ENCODE measurements around the gene DOCK1. TPM values are rescaled to one million over a fixed set of nuclear protein-coding genes. Genes with fewer than 3 reads are reported as not detected.

DOCK1 gene
- polyA plus RNA-seq, 1 of the 3 experiments (the other 2 are of a cell fraction): 15.5 TPM

DNA sequence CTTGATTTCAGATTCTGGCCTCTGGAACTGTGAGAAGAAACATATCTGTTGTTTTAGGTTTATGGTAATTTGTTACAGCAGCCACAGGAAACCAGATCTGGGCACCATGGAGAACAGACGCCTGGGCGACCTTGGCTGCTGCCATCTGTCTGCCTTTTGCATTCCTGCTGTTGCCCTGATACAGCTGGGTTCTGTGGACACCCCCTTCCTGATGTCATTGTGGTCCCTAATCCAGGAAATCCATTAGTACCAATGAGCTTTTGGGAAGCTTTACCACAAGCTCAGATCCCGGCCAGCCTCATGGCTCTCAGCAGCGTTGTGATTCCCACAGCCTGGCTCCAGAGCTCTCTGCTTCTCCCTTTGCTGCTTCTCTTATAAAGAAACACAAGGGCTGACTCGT, 469.7 kb downstream of the DOCK1 start (continued):
- TF ChIP-seq CTCF (IDR thresholded peaks at IDR 0.05): no peak
- no peak for TF ChIP-seq JUND (IDR thresholded peaks at IDR 0.05)
- no peak for TF ChIP-seq GABPA (IDR thresholded peaks at IDR 0.05; ENCODE audit: low read depth)

DNA sequence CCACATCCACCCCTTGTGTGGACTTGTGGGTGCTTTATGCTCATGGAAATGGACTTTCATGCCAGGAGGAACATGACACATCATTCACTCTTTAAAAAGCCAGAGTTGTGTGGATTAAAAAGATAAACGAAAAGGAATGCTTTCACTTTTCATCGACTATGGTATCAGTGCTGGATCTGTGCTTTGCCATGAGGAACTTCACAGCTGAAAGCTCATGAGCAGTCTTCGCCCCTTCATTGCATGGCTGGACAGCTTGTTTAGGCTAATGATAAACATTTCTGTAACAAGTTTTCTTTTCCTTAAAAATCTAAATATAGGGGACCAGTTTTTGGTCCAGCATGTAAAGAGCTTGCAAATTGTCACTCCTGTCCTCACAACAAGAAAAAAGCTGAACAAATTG, 470.2 kb downstream of the DOCK1 start:
- Histone ChIP-seq H3K36me3 (replicated peaks in 1 of 2; ENCODE audit: control insufficient read depth in 1 of 2, insufficient read depth in 2 of 2, low read length in 1 of 2) (peaks cover 17 to 24% of the 10 kb centered on the region in 2 experiments), H3K27me3 (ENCODE audit: insufficient read depth) (no peaks in the 10 kb centered on the region), H2AFZ (ENCODE audit: low read depth) (no peak overlapping the region), H3K4me2 (no peak overlapping the region), H3F3A (replicated peaks; ENCODE audit: insufficient read depth) (no peaks in the 10 kb centered on the region), H3K9me2 (no peaks in the 10 kb centered on the region), H3K9me3 (no peaks in the 10 kb centered on the region), H3K4me3 (ENCODE audit: low read depth in 2 of 2, low read length in 1 of 2) (no peak overlapping the region), H3K9ac (no peak overlapping the region), H3K27ac (ENCODE audit: low read depth in 2 of 2, low read length in 1 of 2) (no peak overlapping the region), H3K4me1 (ENCODE audit: control insufficient read depth in 1 of 2, insufficient read depth in 2 of 2, low read depth in 1 of 2, low read length in 1 of 2) (peaks cover 0 to 13% of the 10 kb centered on the region in 2 experiments; a peak in 1 of 4 replicates), H3K79me2 (ENCODE audit: insufficient read depth) (no peaks in the 10 kb centered on the region), H4K20me1 (ENCODE audit: insufficient read depth) (no peaks in the 10 kb centered on the region)
- CTCF ChIA-PET: no interaction called here
- no peak for TF ChIP-seq YY1 (IDR thresholded peaks at IDR 0.05; ENCODE audit: low read depth)
- TF ChIP-seq SMC3 (IDR thresholded peaks at IDR 0.05; ENCODE audit: low read depth, low read length): no peak
- no peak for TF ChIP-seq EP300 (IDR thresholded peaks at IDR 0.05; ENCODE audit: borderline replicate concordance in 1 of 2, low read depth in 1 of 2, low read length in 1 of 2)
- TF ChIP-seq MEF2A (IDR thresholded peaks at IDR 0.05; ENCODE audit: borderline replicate concordance, low read depth): no peak
- no peak for TF ChIP-seq ZBTB33 (IDR thresholded peaks at IDR 0.05; ENCODE audit: borderline replicate concordance, low read depth)
- TF ChIP-seq RAD21 (IDR thresholded peaks at IDR 0.05; ENCODE audit: low read length): no peak
- no peak for TF ChIP-seq GABPA (IDR thresholded peaks at IDR 0.05; ENCODE audit: low read depth)
- TF ChIP-seq ELF1 (IDR thresholded peaks at IDR 0.05): no peak
- 96% methylated on average over 3 of the region's 3 CpGs for WGBS (ENCODE audit: low lambda C conversion rate)
- DNase-seq: no peak
- POLR2A ChIA-PET: no interaction called here

DNA sequence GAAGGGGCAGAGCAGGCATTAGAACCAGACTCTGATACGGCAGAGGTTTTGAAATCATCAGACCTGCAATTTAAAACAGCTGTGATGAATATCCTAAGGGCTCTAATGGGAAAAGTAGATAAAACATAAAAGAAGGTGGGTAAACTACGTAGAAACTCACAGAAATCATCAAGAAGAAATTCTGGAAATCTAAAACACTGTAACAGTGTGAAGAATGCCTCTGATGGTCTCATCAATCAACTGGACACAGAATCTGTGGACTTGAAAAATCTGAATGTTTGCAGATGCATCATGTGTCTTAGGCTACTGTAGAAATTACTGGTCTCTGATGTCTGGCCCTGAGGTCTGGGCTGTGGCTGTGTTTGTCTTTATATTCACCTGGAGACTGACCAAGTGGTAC, 470.8 kb downstream of the DOCK1 start:
- no peak overlapping the region for H3K4me3 ChIP-seq (ENCODE audit: low read depth in 2 of 2, low read length in 1 of 2)
- TF ChIP-seq GATA2 (CRISPR knock-in tag; IDR thresholded peaks at IDR 0.05) (no peak), RFX5 (IDR thresholded peaks at IDR 0.05; ENCODE audit: low read length) (no peak), TAF1 (IDR thresholded peaks at IDR 0.05; ENCODE audit: borderline replicate concordance, low read depth, low read length) (no peak), IRF3 (IDR thresholded peaks at IDR 0.05; ENCODE audit: low read depth, low read length) (no peak), RCOR1 (IDR thresholded peaks at IDR 0.05; ENCODE audit: low read length) (no peak), NFIC (IDR thresholded peaks at IDR 0.05; ENCODE audit: borderline replicate concordance) (no peak), CTCF (IDR thresholded peaks at IDR 0.05) (no peak), JUND (IDR thresholded peaks at IDR 0.05) (no peak), FOSL2 (IDR thresholded peaks at IDR 0.05; ENCODE audit: borderline replicate concordance, low read depth) (no peak), SMC3 (IDR thresholded peaks at IDR 0.05; ENCODE audit: low read depth, low read length) (no peak), RXRA (IDR thresholded peaks at IDR 0.05; ENCODE audit: borderline replicate concordance, low read depth) (no peak), POLR2AphosphoS5 (IDR thresholded peaks at IDR 0.05; ENCODE audit: low read depth, low read length) (no peak), CHD2 (IDR thresholded peaks at IDR 0.05; ENCODE audit: low read length, partially characterized antibody) (no peak), TEAD4 (IDR thresholded peaks at IDR 0.05; ENCODE audit: borderline replicate concordance, insufficient read depth) (no peak), TCF12 (IDR thresholded peaks at IDR 0.05) (no peak)
- H3K4me1 ChIP-seq (ENCODE audit: control insufficient read depth in 1 of 2, insufficient read depth in 2 of 2, low read depth in 1 of 2, low read length in 1 of 2): peaks cover 0 to 10% of the 10 kb centered on the region in 2 experiments; a peak in 1 of 4 replicates
- H3K9me3 ChIP-seq: no peaks in the 10 kb centered on the region
- H3K27me3 ChIP-seq (ENCODE audit: insufficient read depth): no peaks in the 10 kb centered on the region
- no peak overlapping the region for H3K27ac ChIP-seq (ENCODE audit: low read depth in 2 of 2, low read length in 1 of 2)
- ChIA-PET POLR2A (no interaction called here), CTCF (no interaction called here)
- H4K20me1 ChIP-seq (ENCODE audit: insufficient read depth): no peaks in the 10 kb centered on the region
- no peak for DNase-seq
- no peaks in the 10 kb centered on the region for H3F3A ChIP-seq (replicated peaks; ENCODE audit: insufficient read depth)
- H3K4me2 ChIP-seq: no peak overlapping the region
- H3K9me2 ChIP-seq: no peaks in the 10 kb centered on the region
- H2AFZ ChIP-seq (ENCODE audit: low read depth): no peak overlapping the region
- WGBS (ENCODE audit: low lambda C conversion rate): 98% methylated on average over 2 of the region's 2 CpGs
- no peaks in the 10 kb centered on the region for H3K79me2 ChIP-seq (ENCODE audit: insufficient read depth)
- no peak overlapping the region for H3K9ac ChIP-seq
- peaks cover 17 to 24% of the 10 kb centered on the region in 2 experiments for H3K36me3 ChIP-seq (replicated peaks in 1 of 2; ENCODE audit: control insufficient read depth in 1 of 2, insufficient read depth in 2 of 2, low read length in 1 of 2)

Data from SK-N-SH (cell line).